Measurements from ENCODE around the gene SYNGR1.

DNA sequence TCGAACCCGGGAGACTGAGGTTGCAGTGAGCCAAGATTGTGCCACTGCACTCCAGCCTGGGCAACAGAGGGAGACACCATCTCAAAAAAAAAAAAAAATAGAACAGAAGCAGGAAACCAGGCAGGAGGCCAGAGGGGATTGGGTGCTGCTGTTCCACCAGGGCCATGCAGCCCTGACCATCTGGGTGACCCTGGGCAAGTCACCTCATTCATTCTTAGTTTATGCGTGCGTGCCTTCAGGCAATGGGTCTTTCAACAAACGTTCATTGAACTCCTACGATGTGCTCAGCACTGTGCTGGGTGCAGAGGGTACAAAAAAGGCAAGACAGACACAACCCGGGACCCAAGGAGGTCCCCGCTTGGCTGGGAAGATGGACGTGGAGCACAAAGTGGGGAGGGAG lies 48.7 kb upstream of the SYNGR1 start:
- TF ChIP-seq, protein P1, sequence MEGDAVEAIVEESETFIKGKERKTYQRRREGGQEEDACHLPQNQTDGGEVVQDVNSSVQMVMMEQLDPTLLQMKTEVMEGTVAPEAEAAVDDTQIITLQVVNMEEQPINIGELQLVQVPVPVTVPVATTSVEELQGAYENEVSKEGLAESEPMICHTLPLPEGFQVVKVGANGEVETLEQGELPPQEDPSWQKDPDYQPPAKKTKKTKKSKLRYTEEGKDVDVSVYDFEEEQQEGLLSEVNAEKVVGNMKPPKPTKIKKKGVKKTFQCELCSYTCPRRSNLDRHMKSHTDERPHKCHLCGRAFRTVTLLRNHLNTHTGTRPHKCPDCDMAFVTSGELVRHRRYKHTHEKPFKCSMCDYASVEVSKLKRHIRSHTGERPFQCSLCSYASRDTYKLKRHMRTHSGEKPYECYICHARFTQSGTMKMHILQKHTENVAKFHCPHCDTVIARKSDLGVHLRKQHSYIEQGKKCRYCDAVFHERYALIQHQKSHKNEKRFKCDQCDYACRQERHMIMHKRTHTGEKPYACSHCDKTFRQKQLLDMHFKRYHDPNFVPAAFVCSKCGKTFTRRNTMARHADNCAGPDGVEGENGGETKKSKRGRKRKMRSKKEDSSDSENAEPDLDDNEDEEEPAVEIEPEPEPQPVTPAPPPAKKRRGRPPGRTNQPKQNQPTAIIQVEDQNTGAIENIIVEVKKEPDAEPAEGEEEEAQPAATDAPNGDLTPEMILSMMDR (IDR thresholded peaks at IDR 0.05): no peak
- TF ChIP-seq POLR2A (IDR thresholded peaks at IDR 0.05): no peak
